Activated CD4-positive, CD25-positive, alpha-beta regulatory T cell treated with anti-CD3 and anti-CD28 coated beads, Interleukin-2, amount 50 U/mL, for 24 hours (primary cell): ENCODE data around the gene PLXNA4.

Experiments used
- ATAC-seq, 2 donors: fragments of 150-1000 bp; cut with Tn5 transposase; one replicate each; pipeline ENCODE4 v1.10.0; 2021; ENCODE audit warnings: mild to moderate bottlenecking in 1 of 2, moderate library complexity in 1 of 2

The PLXNA4 gene

GRCh38 chr7:132527467-132528410, 48.5 kb downstream of the PLXNA4 start:
- ATAC-seq, result no peak

GRCh38 chr7:132526111-132526740, 50.0 kb downstream of the PLXNA4 start:
- no peak for ATAC-seq

GRCh38 chr7:132521423-132521822, 54.8 kb downstream of the PLXNA4 start:
- ATAC-seq, result no peak

- no peak for ATAC-seq
These were observed 55.5 kb downstream of the PLXNA4 start for GRCh38 chr7:132520591-132521280.

GRCh38 chr7:132519936-132520335, 56.3 kb downstream of the PLXNA4 start:
- no peak for ATAC-seq

DNA sequence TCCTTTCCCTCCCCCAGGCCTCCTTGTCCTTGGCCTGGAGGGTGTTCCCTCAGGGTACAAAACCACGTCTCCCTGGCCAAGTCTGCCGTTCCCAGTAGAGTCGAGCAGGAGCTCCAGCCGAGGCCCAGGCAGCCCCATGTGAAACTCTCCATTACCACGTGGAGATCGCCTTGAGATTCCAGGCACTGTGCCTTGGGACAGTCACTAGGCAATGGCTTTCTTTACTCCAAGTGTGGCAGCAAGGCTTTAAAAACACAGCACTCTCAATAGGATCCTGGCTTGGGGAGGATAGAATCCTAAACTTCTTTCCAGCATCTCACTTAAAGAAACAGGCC, 57.5 kb downstream of the PLXNA4 start:
- no peak for ATAC-seq

- no peak for ATAC-seq
These were observed 58.0 kb downstream of the PLXNA4 start for GRCh38 chr7:132518102-132518838.

GRCh38 chr7:132516042-132516840, 60.0 kb downstream of the PLXNA4 start:
- no peak for ATAC-seq

DNA sequence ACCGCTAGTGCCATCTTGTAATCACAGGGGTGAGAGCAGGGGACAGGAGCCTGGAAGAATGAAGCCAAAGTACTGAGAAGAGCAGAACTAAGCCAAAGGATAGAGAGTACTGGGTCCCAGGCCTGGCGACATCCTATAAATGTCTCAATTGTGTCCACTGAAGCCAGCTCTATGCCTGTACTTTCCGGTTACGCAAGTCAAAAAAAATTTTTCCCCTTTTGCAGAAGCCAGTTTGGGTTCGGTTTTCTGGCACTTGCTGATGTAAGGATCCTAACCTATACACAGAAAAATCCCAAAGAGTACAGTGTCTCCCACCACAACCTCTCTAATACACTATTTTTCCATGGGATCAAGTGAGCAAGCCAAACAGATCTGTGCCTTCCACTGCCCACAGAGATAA, 61.1 kb downstream of the PLXNA4 start:
- no peak for ATAC-seq

DNA sequence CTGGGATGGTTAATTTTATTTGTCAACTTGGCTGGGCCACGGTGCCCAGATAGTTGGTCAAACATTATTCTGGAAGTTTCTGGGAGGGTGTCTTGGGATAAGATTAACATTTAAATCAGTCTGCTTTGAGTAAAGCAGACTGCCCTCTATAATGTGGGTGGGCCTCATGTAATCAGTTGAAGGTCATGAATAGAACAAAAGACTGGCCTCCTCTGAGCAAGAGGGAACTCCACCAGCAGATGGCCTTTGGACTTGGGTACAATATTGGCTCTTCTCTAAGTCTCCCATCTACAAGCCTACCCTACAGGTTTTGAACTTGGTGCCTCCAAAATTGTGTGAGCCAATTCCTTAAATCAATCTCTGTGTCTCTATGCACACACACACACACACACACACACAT, 61.8 kb downstream of the PLXNA4 start:
- no peak for ATAC-seq

DNA sequence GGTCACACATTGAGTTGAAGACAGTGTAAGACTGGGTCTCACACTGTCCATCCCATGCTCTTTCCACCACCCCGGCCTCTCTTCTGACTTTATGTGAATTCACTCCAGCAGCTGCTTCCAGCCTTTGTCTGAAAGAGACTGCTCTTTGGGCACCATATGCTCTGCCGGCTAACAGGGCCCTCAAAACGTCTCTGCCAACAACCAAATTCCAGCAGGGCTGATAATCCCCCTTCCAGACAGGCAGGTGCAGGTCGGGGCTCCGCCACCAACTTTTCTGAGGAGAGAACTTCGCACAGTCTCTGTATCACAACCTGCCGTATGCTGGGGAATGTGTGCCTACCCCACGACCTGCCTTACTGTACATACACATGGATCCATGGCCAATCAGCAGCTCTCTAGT, 64.3 kb downstream of the PLXNA4 start:
- ATAC-seq, result no peak

DNA sequence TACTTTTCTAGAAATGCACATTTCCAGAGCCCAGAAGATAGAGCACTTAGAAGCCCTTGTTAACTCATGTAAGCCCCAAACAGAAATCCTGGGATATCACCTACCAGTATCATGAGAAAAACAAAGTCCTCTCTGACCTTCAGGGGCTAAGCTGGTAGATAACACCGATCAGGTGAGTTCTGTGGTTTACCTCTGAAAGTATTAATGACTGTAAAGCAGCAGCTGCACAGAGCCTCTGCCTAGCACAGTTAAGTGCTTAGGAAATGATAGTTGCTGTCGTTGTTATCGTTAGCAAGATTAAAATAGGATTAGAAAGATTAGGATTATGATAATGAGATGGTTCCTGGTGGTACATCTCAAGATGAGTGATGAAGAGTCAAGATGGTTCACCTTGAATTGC, 64.9 kb downstream of the PLXNA4 start:
- no peak for ATAC-seq

GRCh38 chr7:132509643-132510042, 66.6 kb downstream of the PLXNA4 start:
- ATAC-seq, result no peak

GRCh38 chr7:132508724-132509353, 67.4 kb downstream of the PLXNA4 start:
- ATAC-seq, result no peak

GRCh38 chr7:132504852-132505251, 71.4 kb downstream of the PLXNA4 start:
- no peak for ATAC-seq

- no peak for ATAC-seq
These were observed 72.2 kb downstream of the PLXNA4 start for GRCh38 chr7:132504071-132504470.

DNA sequence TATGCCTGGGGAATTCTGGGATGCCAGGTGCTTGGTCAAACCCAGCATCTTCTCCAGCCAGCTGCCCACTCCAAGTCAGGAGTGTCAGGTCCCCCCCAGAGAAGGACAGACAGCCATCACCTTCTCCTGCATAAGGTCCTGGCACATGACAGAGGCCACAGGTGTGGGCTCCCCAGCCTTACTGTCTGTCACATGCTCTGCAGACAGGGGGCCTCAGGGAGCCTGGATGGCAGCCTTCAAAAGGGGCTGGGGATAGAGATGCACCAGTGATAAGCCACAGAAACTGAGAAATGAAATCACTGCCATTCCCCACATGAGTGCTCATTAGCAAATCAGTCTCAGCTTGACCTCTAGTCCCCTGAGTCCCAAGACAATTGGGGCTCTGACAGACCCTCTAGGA, 72.9 kb downstream of the PLXNA4 start:
- ATAC-seq, result no peak

- ATAC-seq, result no peak
These were observed 74.3 kb downstream of the PLXNA4 start for GRCh38 chr7:132501956-132502355.

DNA sequence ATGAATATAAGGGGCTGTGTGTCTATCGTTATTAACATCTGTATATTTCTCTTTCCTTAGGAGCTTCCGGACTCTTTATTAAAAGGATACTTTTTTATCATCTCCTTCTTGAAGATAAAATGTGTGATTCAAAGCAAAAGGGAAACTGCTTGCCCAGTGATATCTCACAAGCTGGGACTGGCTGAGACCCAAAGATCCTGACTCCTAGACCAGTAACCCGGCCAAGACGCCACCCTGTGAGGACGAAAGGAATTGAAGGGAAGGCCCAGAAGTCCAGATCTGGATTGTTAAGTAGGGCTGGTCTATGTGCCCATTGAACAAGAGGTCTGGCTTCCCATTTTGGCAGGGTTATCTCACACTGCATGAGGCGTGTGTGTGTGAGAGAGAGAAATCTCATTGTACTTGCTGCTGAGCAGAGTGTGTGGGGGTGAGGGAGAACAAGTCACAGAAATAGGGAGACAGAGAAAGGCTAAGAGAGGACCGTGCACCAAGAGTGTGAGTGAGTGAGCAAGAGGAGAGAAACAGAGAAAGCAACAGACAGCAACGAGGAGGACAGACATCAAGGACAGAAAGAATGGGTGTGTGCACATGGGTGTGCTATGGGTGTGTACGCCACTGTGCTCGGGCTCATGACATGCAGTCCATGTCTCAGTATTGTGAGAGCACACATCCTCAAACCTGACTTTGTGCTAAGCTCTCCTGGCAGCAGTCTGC, 75.4 kb downstream of the PLXNA4 start:
- no peak for ATAC-seq

DNA sequence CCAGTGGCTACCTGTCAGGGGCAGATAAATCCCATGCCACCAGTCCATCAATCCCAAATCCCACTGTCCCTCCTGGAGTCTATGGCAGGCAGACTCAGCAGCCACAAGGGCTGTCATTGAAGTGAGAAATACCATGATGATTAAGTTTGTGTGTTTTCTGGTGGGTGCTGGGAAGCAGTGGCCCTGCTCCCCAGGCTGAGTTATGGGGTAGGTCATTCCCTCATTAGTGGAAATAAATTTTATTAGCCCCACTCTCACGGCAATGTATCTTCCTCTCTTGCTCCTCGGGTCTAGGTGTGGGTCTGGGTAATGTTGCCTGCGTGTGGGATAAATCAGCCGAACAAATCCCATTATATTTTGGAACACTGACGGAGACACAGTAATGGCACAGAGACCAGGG, 76.8 kb downstream of the PLXNA4 start:
- ATAC-seq, result no peak

DNA sequence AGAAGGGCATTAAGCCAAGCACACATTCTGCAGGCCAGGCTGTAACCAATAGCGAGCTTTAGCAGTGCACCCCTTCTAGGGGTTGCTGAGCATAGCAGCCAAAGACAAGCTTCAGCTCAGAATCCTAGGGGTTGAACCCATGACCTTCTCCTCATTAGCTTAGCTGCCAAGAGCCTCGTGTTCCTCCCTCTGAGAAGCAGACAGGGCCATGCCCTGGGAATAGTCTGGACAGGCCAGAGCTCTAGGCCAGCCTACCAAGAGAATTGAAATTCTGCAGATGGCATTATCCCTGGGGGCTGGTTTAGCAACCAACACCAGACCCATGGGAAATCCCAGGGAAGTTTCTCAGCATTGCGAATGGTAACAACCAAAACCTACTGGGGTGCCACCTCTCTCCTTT, 77.2 kb downstream of the PLXNA4 start:
- no peak for ATAC-seq
